T-helper 2 cell (primary cell): ENCODE results near the gene EVI5.
A peak's percentile ranks its signal among the peaks of the same experiment; 100 is the strongest.
"Not testable (repeated sequence)": the region's sequence is repeated elsewhere in the genome, so short reads cannot be mapped to it uniquely, and the experiment has no call there.

Experiments used
- DNase-seq, 5 experiments: peaks; one replicate each; pipeline versions ENCODE4 v3.0.0 to v3.0.0-alpha.2; 2012 to 2022

EVI5 gene

GRCh38 chr1:92747735-92748134 lies 37.2 kb downstream of the EVI5 start:
- DNase-seq, result no peak

DNA sequence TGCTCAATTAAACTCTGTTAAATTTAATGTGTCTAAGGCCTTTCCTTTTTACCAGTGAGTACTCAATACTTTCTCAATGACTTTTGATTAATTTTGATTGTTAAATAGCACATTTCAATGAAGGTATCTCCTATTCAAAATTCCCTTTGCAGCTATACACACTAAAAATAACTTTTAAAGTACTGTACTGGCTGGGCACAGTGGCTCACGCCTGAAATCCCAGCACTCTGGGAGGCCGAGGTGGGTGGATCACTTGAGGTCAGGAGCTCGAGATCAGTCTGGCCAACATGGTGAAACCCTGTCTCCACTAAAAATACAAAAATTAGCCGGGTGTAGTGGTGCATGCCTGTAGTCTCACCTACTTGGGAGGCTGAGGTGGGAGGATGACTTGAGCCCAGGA lies 38.7 kb downstream of the EVI5 start:
- DNase-seq, result not testable (repeated sequence)

- no peak for DNase-seq
These were observed 41.7 kb downstream of the EVI5 start for GRCh38 chr1:92743221-92743620.

GRCh38 chr1:92739669-92740524 lies 45.0 kb downstream of the EVI5 start:
- DNase-seq, result no peak

DNA sequence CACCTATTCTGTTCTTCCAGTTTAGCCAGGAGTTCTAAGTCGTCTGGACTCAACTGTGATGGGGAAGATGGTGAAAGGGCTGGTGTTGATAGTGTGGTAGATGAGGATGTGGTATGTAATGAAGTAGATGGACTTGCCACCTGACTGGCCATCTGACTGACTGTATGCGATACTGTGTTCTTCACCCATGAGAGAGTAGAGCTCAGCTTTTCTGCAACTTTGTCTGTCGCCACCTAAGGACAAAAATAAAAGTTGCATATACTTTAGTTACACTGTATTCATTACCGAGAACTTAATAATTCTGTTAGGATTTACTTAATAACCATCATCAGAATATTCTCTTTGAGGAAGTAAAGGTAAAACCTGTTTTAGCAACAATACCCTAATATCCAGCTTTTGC lies 48.5 kb downstream of the EVI5 start:
- DNase-seq, result peak in 1 of 5 experiments; percentile 5

DNA sequence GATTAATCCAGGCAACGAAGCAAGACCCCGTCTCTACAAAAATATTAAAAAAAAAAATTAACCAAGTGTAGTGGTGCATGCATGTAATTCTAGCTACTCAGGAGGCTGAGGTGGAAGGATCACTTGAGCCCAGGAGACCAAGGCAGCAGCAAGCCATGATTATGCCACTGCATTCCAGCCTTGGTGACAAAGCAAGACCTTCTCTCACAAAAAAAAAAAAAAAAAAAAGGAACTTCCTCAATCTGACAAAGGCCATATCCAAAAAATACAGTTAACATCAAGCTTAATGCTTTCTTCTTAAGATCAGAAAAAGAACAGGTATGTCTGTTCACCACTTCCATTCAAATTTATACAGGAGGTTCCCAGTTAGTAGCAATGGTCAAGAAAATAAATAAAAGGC lies 54.4 kb downstream of the EVI5 start:
- DNase-seq, result no peak

DNA sequence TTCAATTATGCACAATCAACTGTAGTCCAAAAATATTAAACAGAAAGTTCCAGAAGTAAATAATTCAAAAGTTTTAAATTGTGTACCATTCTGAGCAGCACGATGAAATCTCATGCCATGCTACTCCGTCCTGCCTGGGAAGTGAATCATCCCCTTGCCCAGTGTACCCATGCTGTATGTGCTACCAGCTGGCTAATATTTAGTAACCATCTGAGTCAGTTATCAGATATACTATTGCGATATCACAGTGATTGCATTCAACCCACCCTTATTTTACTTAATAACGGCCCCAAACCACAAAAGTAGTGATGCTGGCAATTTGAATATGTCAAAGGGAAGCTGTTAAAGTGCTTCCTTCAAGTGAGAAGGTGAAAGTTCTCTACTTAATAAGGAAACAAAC lies 56.2 kb downstream of the EVI5 start:
- no peak for DNase-seq

GRCh38 chr1:92723713-92724112 lies 61.2 kb downstream of the EVI5 start:
- DNase-seq, result not testable (repeated sequence)

DNA sequence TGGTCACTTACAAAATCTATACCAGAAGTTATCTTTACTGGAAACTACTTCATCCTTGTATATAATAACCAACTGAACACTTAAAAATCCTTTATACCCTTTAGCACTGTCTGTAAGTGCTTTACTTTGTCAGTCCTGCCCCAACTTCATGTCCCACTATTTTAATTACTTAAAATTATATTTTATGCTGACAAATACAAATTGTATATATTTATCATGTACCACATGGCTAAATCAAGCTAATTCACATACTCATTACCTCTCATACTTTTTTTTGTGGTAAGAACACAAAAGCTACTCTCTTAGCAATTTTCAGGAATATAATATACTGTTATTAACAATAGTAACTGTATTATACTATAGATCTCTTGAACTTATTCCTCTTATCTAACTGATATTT lies 63.0 kb downstream of the EVI5 start:
- no peak for DNase-seq

DNA sequence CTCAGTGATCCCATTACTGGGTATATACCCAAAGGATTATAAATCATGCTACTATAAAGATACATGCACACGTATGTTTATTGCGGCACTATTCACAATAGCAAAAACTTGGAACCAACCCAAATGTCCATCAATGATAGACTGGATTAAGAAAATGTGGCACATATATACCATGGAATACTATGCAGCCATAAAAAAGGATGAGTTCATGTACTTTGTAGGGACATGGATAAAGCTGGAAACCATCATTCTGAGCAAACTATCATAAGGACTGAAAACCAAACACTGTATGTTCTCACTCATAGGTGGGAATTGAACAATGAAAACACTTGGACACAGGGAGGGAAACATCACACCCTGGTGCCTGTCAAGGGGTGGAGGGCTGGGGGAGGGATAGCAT lies 63.8 kb downstream of the EVI5 start:
- not testable (repeated sequence) for DNase-seq

DNA sequence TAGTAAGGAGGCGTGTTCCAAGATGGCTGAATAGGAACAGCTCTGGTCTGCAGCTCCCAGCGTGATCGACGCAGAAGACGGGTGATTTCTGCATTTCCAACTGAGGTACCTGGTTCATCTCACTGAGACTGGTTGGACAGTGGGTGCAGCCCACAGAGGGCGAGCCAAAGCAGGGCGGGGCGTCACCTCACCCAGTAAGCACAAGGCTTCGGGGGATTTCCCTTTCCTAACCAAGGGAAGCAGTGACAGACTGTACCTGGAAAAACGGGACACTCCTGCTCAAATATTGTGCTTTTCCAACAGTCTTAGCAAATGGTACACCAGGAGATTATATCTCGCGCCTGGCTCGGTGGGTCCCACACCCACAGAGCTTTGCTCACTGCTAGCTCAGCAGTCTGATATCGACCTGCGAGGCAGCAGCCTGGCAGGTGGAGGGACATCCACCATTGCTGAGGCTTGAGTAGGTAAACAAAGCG lies 69.4 kb downstream of the EVI5 start:
- DNase-seq, result not testable (repeated sequence)

- DNase-seq, result no peak
These were observed 71.0 kb downstream of the EVI5 start for GRCh38 chr1:92713939-92714338.

DNA sequence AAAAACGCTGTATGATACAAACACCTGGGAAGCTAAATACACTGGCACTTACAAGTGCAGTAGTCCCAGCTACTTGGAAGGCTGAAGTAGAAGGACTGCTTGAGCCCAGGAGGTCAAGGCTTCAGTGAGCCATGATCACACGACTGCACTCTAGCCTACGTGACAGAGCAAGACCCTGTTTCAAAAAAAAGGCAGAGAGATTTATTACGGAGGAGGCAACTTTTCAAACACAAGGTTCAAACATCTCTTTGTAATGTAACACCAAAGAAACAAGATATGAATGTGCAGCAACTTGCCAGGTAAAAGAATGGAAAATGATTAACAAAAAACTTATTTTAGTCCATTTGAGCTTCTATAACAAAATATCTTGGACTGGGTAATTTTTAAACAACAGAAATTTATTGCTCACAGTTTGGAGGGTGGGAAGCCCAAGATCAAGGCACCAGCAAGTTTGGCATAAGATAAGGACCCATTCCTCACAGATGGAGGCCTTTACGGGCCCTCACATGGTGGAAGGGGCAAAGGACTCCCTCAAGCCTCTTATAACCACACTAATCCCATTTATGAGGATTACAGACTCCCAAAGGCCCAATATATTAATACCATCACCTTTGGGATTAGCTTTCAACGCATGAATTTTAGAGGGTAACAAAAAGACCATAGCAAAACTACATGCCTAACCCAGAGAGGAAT lies 73.3 kb downstream of the EVI5 start:
- no peak for DNase-seq

DNA sequence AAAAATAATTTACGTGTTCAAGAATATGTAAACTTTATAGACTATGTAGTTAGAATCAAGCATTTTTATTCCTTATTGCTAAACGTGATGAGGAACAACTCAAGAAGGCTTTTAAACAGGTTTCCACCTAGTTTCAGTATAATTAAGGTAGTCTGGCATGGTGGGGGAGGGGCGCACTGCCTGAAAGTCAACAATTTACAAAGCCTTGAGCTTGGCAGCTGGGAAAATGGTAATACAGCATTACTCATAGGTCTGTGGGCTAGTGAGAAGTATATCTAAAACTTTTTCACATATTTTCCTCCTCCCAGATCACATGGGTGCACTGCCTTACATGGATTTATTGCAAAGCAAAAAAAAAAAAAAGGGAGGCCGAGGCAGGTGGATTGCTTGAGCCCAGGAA lies 75.2 kb downstream of the EVI5 start:
- no peak for DNase-seq

DNA sequence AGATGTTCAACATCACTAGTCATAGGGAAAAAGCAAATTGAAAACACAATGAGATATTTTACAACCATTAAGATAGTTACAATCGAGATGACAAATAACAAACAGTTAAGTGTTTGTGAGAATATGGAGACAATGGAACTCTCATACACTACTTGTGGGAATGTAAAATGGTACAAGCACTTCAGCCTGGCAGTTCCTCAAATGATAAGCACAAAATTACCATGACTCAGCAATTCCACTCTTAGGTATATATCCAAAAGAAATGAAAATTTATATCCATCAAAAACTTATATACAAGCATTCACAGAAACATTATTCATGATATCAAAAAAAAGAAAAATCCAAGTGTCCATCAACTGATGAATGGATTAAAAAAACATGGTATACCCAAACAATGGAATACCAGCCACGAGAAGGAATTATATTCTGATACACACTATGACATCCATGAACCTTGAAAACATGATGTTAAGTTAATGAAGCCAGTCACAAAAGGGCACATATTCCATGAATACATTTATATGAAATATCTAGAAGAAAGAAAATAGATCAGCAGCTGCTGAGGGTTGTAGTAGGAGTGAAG lies 76.4 kb downstream of the EVI5 start:
- no peak for DNase-seq

GRCh38 chr1:92707709-92708108 lies 77.2 kb downstream of the EVI5 start:
- no peak for DNase-seq

DNA sequence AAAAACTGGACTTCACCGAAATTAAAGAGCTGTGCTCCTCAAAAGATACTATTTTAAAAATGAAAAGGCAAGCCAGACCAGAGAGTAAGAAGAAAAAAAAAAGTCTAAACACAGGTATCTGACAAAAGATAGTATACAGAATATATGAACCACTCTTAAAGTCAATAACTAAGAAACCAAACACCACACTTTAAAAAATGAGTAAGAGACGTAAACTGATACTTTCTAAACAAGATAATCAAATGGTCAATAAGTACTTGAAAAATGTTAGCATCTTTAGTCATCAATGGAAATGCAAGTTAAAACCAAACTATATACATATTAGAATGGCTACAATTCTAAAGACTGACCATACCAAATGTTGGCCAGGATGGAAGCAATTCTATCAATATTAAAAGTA lies 77.6 kb downstream of the EVI5 start:
- no peak for DNase-seq

GRCh38 chr1:92705446-92705845 lies 79.5 kb downstream of the EVI5 start:
- DNase-seq, result no peak

DNA sequence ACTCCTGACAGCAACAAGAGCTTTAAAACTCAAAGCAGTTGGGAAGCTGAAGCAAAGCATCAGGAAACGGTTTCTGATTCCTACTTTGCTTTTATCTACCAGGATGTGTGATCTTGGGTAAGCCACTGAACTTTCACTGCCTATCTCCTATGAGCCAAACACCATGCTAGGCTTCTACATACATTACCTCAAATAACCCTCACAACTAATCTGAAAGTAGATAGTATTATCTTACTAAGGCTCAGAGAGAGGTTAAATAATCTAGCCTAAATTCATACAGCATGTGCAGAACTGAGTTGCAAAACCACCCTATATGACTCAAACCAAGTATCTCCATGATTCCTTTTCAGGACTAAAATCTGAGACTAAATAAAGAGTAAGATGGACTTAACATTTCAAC lies 83.8 kb downstream of the EVI5 start:
- peak in 1 of 5 experiments; percentile 34 for DNase-seq

DNA sequence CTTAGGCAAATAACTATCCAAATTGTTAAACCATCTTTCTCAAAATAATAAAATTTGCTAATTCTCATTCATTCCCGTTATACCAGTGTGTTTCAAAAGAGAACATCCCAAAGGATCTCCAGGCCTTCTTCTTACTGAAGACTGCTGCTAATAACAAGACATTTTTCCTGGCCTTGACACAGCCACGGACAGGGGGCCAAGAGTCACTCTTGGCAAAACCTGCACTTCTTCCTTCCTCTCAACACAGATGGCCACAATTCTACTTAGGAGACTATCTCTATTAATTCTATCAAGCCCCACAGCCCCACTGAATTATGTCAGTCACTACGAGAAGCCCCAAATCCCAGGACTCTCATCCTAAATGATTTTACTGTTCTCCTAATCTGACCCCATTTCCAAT lies 86.0 kb downstream of the EVI5 start:
- DNase-seq, result no peak

DNA sequence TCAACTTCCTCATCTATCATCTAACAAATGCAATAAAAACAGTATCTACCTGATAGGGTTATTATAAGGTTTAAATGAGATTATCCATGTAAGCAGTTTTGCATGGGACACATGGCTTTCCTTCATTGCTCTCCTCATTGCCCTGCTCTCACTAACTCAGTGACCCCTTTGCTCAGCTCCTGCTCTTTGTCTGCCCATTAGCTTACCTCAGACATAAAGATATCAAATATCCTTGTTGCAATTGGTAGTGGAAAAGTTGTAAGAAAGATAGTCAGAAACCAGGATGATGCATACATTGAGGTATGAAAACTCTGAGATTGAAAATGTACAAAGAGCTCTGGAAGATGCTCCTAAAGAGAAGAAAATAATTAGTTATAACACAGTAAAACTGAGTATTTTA lies 89.8 kb downstream of the EVI5 start:
- no peak for DNase-seq

GRCh38 chr1:92691925-92692324 lies 93.0 kb downstream of the EVI5 start:
- peak in 1 of 5 experiments; percentile 79 for DNase-seq

DNA sequence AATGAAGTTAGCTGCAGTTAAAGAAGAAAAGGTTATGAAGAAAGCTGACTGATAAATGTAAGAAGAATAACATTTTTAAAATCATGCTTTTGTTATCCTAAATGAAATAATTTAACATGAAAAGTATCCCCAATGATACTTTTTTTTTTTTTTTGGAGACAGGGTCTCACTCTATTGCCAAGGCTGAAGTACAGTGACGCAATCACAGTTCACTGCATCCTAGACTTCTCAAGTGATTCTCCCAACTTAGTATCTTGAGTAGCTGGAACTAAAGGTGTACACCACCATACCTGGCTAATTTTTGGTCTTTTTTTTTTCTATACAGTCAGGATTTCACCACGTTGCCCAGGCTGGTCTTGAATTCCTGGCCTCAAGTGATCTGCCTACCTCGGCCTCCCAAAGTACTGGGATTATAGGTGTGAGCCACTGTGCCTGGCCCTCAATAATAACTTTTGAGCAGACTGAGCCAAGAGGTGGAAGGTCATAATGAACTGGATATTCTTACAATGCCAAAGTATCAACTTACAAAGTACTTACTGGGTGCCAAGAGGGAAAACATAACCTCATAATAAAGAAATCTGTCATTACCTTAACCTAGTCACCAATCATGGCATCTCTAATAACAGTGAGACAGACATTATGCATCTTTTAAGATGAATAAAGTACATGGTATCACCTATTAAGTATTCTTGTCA lies 94.5 kb downstream of the EVI5 start:
- DNase-seq, result no peak
